GM12892 (cell line): ENCODE measurements around the gene RSPH1.

Experiments used
- DNase-seq: peaks from one replicate; pipeline ENCODE4 v3.0.0; 2011; ENCODE audit not compliant: insufficient read length
- FAIRE-seq: peaks from 2 replicates; lab custom pipeline; 2011; peaks lifted over from hg19 to GRCh38; lab: Jason Lieb, UNC
- POLR2A ChIP-seq: IDR thresholded peaks from 2 replicates; pipeline ENCODE4 v1.6.1; 2011; ENCODE audit warnings: low read depth, low read length, control low read depth
- POLR2AphosphoS5 ChIP-seq: IDR thresholded peaks from 2 replicates; pipeline ENCODE4 v1.6.1; 2011; ENCODE audit warnings: low read depth, low read length, control low read depth
- TAF1 ChIP-seq: IDR thresholded peaks from 2 replicates; pipeline ENCODE4 v1.6.1; 2011; ENCODE audit warnings: low read depth, mild to moderate bottlenecking, control low read depth, low read length, borderline replicate concordance

The RSPH1 gene

DNA sequence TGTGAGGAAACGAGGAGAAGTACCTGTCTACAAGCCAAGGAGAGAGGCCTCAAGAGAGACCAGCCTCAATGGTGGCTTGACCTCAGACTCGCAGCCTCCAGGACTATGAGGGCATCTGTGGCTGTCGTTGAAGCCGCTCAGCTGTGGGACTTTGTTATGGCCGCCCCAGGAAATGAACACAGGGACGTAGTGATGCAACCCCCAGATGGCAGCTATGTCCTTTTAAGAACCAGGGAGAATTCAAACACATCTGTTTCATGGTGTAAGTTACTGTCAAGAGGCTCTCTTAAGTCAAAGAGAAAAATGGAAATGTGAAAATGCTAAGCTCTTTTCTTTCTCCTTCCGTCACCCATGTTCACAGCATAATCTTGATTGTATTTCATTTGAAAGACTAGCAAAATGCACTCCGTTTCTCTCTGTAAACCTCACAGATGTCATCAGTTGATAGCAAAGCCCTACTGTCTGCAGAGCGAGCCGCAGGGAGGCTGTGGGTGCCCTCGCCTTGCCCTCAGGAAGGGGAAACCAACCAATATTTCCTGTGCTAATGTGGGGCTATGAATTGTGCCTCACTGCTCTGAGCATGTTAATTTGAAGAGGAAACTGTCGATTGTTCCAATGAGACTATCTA is 71.0 kb downstream of the RSPH1 start:
- TF ChIP-seq POLR2AphosphoS5 (no peak; the same call in 1 of the 2 replicates), TAF1 (no peak)
- FAIRE-seq (no peak), DNase-seq (no peak)

DNA sequence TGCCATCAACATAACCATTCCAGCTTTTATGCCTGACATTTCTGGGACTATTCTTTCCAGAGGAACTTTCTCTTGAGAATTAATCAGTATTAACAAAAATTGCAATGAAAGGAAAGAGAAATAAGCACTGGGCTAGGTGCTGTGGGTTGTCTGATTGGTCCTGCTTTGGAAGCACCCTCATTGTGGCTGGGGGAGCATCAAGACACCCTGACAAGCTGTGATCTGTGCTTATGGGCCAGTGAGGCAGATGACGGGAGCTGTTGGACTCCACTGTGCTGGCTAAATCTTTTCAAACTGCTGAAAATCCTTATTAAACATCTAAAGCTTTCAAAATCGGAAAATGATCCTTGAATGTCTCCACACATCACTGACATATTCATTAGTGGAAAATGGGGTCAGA is 72.3 kb downstream of the RSPH1 start:
- TF ChIP-seq TAF1 (no peak), POLR2A (no peak), POLR2AphosphoS5 (no peak)
- FAIRE-seq (no peak), DNase-seq (no peak)

DNA sequence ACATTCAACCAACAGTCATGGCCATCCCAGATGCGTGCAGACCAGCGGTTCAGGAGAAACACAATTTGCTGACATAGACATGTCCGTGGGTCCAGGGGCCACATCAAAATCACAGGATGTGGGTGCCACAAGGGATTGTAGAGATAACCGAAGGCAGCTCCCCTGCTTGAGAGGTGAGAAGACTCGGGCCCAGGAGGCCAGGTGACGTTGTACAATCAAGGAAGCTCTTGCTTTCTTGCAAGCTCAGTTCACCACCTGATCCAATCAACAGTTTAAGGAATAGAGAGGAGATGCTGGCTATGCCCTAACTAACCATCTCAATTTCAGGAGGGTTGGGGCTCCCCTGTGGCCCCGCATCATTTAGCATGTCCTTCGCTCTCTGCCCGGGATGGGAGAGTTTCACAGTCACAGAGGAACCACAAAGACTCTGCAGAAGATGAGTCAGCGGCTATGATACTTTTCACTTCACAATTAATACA is 72.8 kb downstream of the RSPH1 start:
- FAIRE-seq (peak; percentile 90), DNase-seq (no peak)
- TF ChIP-seq POLR2A, result no peak
- TF ChIP-seq POLR2AphosphoS5, result no peak
- no peak for TF ChIP-seq TAF1
